Right atrium auricular region (tissue), 2 donors: Measurements from ENCODE around the gene INPP5F. TPM values are rescaled to one million over a fixed set of nuclear protein-coding genes. Genes with fewer than 3 reads are reported as not detected.

Source experiments
- DNase-seq: peaks from one replicate; pipeline ENCODE4 v3.0.0-alpha.2; 2019; ENCODE audit warnings: low spot score
- H3K27ac ChIP-seq, 2 donors: fragments of 200-600 bp; sonication (generic); 1 replicate in 1 of 2; 2 replicates in 1 of 2; pipeline ENCODE4 v1.5.1; 2016 to 2019
- H3K27me3 ChIP-seq, 2 donors: fragments of 200-600 bp; sonication (generic); one replicate each; pipeline versions ENCODE4 v1.5.1 to v1.6.0; 2017 to 2019
- H3K36me3 ChIP-seq: fragments of 200-600 bp; sonication (generic); one replicate; pipeline ENCODE4 v1.5.1; 2016
- H3K4me1 ChIP-seq, 2 donors: fragments of 200-600 bp; sonication (generic); one replicate each; pipeline versions ENCODE4 v1.5.1 to v1.6.0; 2017 to 2019
- H3K4me3 ChIP-seq, 2 donors: fragments of 200-600 bp; sonication (generic); 1 replicate in 1 of 2; 2 replicates in 1 of 2; pipeline ENCODE4 v1.5.1; 2017 to 2019; ENCODE audit warnings: mild to moderate bottlenecking in 1 of 2, moderate library complexity in 1 of 2
- H3K9me3 ChIP-seq, 2 donors: fragments of 200-600 bp; sonication (generic); one replicate each; pipeline ENCODE4 v1.5.1; 2019
- total RNA-seq, 2 donors: library from RNA; depleted of rRNA; stranded (reverse); fragments of >200 nt; gene quantifications; one replicate each; pipeline ENCODE4 v1.1.0, GENCODE V29; 2016
- TF ChIP-seq, protein P1 (sequence below), 2 donors: fragments of 200-600 bp; sonication (generic); IDR thresholded peaks; one replicate each; pipeline ENCODE4 v1.5.1; 2019; ENCODE audit warnings: antibody characterized with exemption in 2 of 2

INPP5F gene
- total RNA-seq, 2 donors from 2014 or later, result 3.9 to 6.2 TPM

DNA sequence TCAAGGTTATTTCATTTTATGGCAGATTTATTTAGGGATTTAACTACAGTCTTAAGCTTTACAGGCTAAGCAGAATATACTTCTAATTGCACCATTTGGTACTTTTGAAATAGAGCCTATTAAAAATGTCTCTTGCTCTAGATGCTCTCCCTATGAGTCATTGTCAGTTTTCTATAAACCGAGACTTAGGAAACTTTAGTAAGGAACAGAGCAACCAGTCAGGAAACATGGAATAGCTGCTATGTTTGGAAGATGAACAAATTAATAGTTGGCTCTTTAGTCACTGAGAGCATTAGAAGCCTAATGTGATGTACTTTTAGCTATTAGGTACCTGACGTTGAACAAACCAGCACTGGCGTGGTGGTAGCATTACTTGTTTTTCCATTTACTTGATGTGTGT lies 35.3 kb downstream of the INPP5F start:
- TF ChIP-seq, protein P1, sequence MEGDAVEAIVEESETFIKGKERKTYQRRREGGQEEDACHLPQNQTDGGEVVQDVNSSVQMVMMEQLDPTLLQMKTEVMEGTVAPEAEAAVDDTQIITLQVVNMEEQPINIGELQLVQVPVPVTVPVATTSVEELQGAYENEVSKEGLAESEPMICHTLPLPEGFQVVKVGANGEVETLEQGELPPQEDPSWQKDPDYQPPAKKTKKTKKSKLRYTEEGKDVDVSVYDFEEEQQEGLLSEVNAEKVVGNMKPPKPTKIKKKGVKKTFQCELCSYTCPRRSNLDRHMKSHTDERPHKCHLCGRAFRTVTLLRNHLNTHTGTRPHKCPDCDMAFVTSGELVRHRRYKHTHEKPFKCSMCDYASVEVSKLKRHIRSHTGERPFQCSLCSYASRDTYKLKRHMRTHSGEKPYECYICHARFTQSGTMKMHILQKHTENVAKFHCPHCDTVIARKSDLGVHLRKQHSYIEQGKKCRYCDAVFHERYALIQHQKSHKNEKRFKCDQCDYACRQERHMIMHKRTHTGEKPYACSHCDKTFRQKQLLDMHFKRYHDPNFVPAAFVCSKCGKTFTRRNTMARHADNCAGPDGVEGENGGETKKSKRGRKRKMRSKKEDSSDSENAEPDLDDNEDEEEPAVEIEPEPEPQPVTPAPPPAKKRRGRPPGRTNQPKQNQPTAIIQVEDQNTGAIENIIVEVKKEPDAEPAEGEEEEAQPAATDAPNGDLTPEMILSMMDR (IDR thresholded peaks at IDR 0.05), result no peak
- Histone ChIP-seq H3K4me1 (no peaks in the 10 kb centered on the region), H3K9me3 (no peaks in the 10 kb centered on the region), H3K27ac (no peak overlapping the region), H3K36me3 (no peaks in the 10 kb centered on the region), H3K27me3 (no peaks in the 10 kb centered on the region), H3K4me3 (no peak overlapping the region)
- no peak for DNase-seq

DNA sequence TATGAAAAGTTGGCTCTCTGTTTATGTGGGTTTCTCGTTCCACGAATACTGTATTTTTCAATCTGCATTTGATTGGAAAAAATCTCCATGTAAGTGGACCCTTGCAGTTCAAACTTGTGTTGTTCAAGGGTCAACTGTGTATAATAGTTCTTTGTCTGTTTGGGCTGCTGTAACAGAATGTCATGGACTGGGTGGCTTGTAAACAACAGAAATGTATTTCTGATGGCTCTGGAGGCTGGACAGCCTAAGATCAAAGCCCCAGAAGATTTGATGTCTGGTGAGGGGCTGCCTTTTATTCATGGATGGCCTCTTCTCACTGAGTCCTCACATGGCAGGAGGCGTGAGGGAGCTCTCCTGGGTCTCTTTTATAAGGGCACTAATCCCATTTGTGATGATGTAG lies 36.2 kb downstream of the INPP5F start:
- H3K27me3 ChIP-seq, result no peaks in the 10 kb centered on the region
- TF ChIP-seq, protein P1 (IDR thresholded peaks at IDR 0.05), result no peak
- DNase-seq, result no peak
- no peaks in the 10 kb centered on the region for H3K36me3 ChIP-seq
- no peak overlapping the region for H3K4me3 ChIP-seq
- no peaks in the 10 kb centered on the region for H3K9me3 ChIP-seq
- no peak overlapping the region for H3K27ac ChIP-seq
- H3K4me1 ChIP-seq, result no peaks in the 10 kb centered on the region

DNA sequence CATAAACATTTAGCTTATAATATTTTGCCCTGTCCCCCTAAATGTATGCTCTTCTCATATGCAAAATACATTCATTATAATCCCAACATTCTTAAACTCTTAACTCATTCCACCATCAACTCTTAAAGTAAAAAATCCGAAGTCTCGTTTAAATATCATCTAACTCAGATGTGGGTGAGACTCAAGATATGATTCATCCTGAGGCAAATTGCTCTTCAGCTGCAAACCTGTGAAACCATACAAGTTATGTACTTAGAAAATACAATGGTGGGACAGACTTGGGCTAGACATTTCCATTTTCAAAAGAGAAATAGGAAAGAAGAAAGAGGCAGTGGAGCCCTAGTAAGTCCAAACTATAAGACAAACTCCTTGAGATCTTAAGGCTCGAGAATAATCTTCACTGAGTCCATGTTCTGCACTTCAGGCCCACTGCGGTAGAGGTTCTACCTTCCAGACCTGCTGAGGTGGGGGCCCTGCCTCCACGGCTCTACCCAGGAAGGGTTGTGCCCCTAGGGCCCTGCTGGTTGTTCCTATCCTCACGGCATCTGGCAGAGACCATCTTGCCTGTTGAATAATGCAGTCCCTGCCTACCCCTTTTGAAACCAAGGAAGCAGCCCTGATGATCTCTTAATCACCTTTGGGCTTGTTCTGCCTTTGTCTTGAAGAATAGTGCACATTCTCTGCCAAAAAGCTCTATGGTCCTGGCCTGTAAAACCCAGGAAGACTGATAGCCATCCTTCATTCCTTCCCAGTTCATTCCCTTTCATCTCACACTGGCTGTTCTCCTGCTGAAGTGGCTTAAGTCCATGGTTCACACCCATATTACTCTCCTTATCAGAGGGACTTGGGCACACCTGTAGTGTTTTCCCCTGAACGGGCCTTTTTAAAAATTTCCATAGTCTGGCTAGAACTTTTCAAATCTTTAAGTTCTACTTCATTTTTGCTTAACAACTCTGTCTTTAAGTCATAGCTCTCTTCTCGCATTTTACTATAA lies 37.3 kb downstream of the INPP5F start:
- TF ChIP-seq, protein P1 (IDR thresholded peaks at IDR 0.05), result no peak
- no peak overlapping the region for H3K27ac ChIP-seq
- H3K27me3 ChIP-seq, result no peaks in the 10 kb centered on the region

DNA sequence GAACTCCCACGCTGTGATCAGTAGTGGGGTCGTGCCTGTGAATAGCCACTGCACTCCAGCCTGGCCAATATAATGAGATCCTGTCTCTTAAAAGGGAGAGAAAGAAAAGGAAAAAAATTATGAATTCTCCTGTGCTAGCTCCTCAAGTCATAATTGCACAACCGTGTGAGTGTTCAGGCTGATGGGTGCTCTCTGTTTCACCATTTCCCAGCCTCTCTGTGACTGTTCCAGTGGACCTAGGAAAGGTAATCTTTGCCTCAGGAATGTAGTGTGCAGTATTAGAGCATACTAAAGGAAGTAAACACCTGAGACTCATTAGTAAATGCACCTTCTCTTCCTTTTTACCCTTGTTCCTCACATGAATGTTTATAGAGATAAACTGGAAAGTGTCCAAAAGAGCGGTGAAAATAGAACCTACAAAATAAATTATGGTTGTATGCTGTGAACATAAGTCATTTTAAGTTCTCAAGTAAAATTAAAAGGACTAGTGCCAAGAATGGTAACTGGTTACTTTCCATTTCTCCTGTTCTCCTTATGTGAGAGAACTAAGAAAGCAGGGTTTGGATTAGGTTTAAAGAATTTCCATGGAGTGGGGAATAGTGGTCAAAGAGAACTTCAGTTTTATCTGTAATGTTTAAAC lies 42.7 kb downstream of the INPP5F start:
- TF ChIP-seq, protein P1 (IDR thresholded peaks at IDR 0.05), result no peak
- Histone ChIP-seq H3K27ac (no peak overlapping the region), H3K27me3 (no peaks in the 10 kb centered on the region), H3K4me1 (peaks cover 0 to 7% of the 10 kb centered on the region in 2 donors), H3K36me3 (no peaks in the 10 kb centered on the region), H3K9me3 (no peaks in the 10 kb centered on the region), H3K4me3 (no peak overlapping the region)
- DNase-seq, result no peak

More for the DNA sequence above, 37.3 kb downstream of the INPP5F start:
- Histone ChIP-seq H3K9me3 (no peaks in the 10 kb centered on the region), H3K4me1 (no peaks in the 10 kb centered on the region), H3K36me3 (no peaks in the 10 kb centered on the region), H3K4me3 (no peak overlapping the region)
- no peak for DNase-seq

DNA sequence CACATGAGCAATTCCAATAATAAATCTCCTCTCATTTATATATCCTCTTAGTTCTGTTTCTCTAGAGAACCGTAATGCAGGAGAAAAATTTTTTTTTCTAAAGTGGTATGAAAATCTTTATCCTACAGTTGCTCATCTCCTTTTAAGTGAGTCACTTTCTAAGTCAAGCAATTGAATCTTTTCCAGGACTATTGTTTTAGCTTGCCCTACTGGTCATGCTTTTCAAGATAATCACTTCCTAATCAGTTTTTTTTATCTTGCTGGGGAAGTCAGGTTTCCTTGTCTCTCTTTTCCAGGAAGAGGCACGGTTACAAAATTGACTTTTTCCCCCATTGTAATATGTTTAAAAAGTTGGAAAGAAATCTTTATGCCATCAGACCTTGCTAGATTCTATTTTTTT lies 44.0 kb downstream of the INPP5F start:
- H3K27ac ChIP-seq, result no peak overlapping the region
- no peaks in the 10 kb centered on the region for H3K36me3 ChIP-seq
- H3K4me3 ChIP-seq, result no peak overlapping the region
- no peaks in the 10 kb centered on the region for H3K27me3 ChIP-seq
- H3K4me1 ChIP-seq, result peaks cover 0 to 7% of the 10 kb centered on the region in 2 donors
- no peak for DNase-seq
- TF ChIP-seq, protein P1 (IDR thresholded peaks at IDR 0.05), result no peak
- no peaks in the 10 kb centered on the region for H3K9me3 ChIP-seq
